ENCODE measurements around the gene HMX1.

- TF ChIP-seq, protein P1, sequence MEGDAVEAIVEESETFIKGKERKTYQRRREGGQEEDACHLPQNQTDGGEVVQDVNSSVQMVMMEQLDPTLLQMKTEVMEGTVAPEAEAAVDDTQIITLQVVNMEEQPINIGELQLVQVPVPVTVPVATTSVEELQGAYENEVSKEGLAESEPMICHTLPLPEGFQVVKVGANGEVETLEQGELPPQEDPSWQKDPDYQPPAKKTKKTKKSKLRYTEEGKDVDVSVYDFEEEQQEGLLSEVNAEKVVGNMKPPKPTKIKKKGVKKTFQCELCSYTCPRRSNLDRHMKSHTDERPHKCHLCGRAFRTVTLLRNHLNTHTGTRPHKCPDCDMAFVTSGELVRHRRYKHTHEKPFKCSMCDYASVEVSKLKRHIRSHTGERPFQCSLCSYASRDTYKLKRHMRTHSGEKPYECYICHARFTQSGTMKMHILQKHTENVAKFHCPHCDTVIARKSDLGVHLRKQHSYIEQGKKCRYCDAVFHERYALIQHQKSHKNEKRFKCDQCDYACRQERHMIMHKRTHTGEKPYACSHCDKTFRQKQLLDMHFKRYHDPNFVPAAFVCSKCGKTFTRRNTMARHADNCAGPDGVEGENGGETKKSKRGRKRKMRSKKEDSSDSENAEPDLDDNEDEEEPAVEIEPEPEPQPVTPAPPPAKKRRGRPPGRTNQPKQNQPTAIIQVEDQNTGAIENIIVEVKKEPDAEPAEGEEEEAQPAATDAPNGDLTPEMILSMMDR (IDR thresholded peaks at IDR 0.05), result no peak
- TF ChIP-seq EZH2 (IDR thresholded peaks at IDR 0.05; ENCODE audit: borderline replicate concordance, insufficient read depth, low read depth, low read length, poor library complexity, severe bottlenecking), result no peak
Observed at GRCh38 chr4:8908206-8908893, 36.7 kb upstream of the HMX1 start.

Data from B cell (primary cell).